Natural killer cell treated with Interleukin-12 subunit alpha and Interleukin-12 subunit beta and Interleukin-15 and Interleukin-18, amount 100 ng/mL, for 72 hours (primary cell): ENCODE results near the gene GPBP1L1. TPM values are rescaled to one million over a fixed set of nuclear protein-coding genes. Genes with fewer than 3 reads are reported as not detected.
A peak's percentile ranks its signal among the peaks of the same experiment; 100 is the strongest.
"Not testable (repeated sequence)": the region's sequence is repeated elsewhere in the genome, so short reads cannot be mapped to it uniquely, and the experiment has no call there.

Source experiments
- ATAC-seq, 2 donors: fragments of 150-1000 bp; cut with Tn5 transposase in 1 of 2; sonication (Bioruptor Pico), chemical (Tn5 transposase) in 1 of 2; 2 replicates each; pipeline ENCODE4 v1.10.0; 2021
- DNase-seq: peaks from one replicate; pipeline ENCODE4 v3.0.0; 2022; ENCODE audit warnings: low spot score
- H3K27ac Mint-ChIP-seq, 2 donors: 1 replicate in 1 of 2; 2 replicates in 1 of 2; pipeline ENCODE4 v1.8.0; 2022; ENCODE audit warnings: mixed read lengths in 2 of 2, mild to moderate bottlenecking in 1 of 2, moderate library complexity in 1 of 2
- H3K27me3 Mint-ChIP-seq, 2 donors: 1 replicate in 1 of 2; 2 replicates in 1 of 2; pipeline ENCODE4 v1.8.0; 2022; ENCODE audit warnings: mixed read lengths in 2 of 2
- H3K36me3 Mint-ChIP-seq: one replicate; pipeline ENCODE4 v1.8.0; 2022; ENCODE audit warnings: mixed read lengths
- H3K4me1 Mint-ChIP-seq, 2 donors: 1 replicate in 1 of 2; 2 replicates in 1 of 2; pipeline ENCODE4 v1.8.0; 2022; ENCODE audit warnings: low read depth in 2 of 2, mixed read lengths in 2 of 2, mild to moderate bottlenecking in 1 of 2
- H3K4me3 Mint-ChIP-seq: one replicate; pipeline ENCODE4 v1.8.0; 2022; ENCODE audit warnings: mixed read lengths
- H3K9me3 Mint-ChIP-seq: 2 replicates; pipeline ENCODE4 v1.8.0; 2022; ENCODE audit warnings: mixed read lengths
- total RNA-seq, 2 donors: library from RNA; stranded (reverse); gene quantifications; one replicate each; pipeline ENCODE4 v1.2.3, GENCODE V29; 2022

Gene GPBP1L1
- total RNA-seq, 2 donors from 2014 or later, result 100 to 140 TPM

GRCh38 chr1:45612941-45613579, 73.3 kb downstream of the GPBP1L1 start:
- DNase-seq, result no peak
- no peaks in the 10 kb centered on the region for H3K27me3 Mint-ChIP-seq
- no peak overlapping the region for H3K4me3 Mint-ChIP-seq
- H3K27ac Mint-ChIP-seq, result no peak overlapping the region
- H3K36me3 Mint-ChIP-seq, result peaks cover 32% of the 10 kb centered on the region
- H3K9me3 Mint-ChIP-seq, result no peaks in the 10 kb centered on the region
- H3K4me1 Mint-ChIP-seq, result peaks cover 1 to 5% of the 10 kb centered on the region in 2 donors
- no peak for ATAC-seq

GRCh38 chr1:45610589-45611226, 75.6 kb downstream of the GPBP1L1 start:
- Mint-ChIP-seq H3K36me3 (peaks cover 42% of the 10 kb centered on the region), H3K9me3 (no peaks in the 10 kb centered on the region), H3K27ac (no peak overlapping the region), H3K27me3 (no peaks in the 10 kb centered on the region), H3K4me3 (no peak overlapping the region), H3K4me1 (peaks cover 13 to 16% of the 10 kb centered on the region in 2 donors)
- ATAC-seq, result no peak
- DNase-seq, result no peak

GRCh38 chr1:45608175-45609156, 77.9 kb downstream of the GPBP1L1 start:
- H3K36me3 Mint-ChIP-seq, result peaks cover 36% of the 10 kb centered on the region
- DNase-seq, result no peak
- no peak overlapping the region for H3K4me3 Mint-ChIP-seq
- ATAC-seq, result no peak
- H3K27ac Mint-ChIP-seq, result peak overlapping the region; percentile 43 to 51
- H3K9me3 Mint-ChIP-seq, result no peaks in the 10 kb centered on the region
- H3K27me3 Mint-ChIP-seq, result no peaks in the 10 kb centered on the region
- H3K4me1 Mint-ChIP-seq, result peaks cover 16% of the 10 kb centered on the region in 2 donors

GRCh38 chr1:45607404-45608074, 78.8 kb downstream of the GPBP1L1 start:
- Mint-ChIP-seq H3K36me3 (peaks cover 31% of the 10 kb centered on the region), H3K27ac (peak overlapping the region; percentile 43 to 51), H3K4me3 (no peak overlapping the region), H3K9me3 (no peaks in the 10 kb centered on the region), H3K27me3 (no peaks in the 10 kb centered on the region), H3K4me1 (peaks cover 16 to 20% of the 10 kb centered on the region in 2 donors)
- DNase-seq, result no peak
- ATAC-seq, result peak in 1 of 2 donors; percentile 6

GRCh38 chr1:45604239-45604638, 82.1 kb downstream of the GPBP1L1 start:
- Mint-ChIP-seq H3K4me3 (no peak overlapping the region), H3K27me3 (no peaks in the 10 kb centered on the region), H3K27ac (no peak overlapping the region), H3K36me3 (peaks cover 32% of the 10 kb centered on the region), H3K9me3 (no peaks in the 10 kb centered on the region), H3K4me1 (peaks cover 28 to 35% of the 10 kb centered on the region in 2 donors)
- DNase-seq (no peak), ATAC-seq (no peak)

GRCh38 chr1:45596765-45597164, 89.6 kb downstream of the GPBP1L1 start:
- not testable (repeated sequence) for H3K9me3 Mint-ChIP-seq, H3K27ac Mint-ChIP-seq, H3K27me3 Mint-ChIP-seq, H3K4me3 Mint-ChIP-seq, DNase-seq, ATAC-seq
- Mint-ChIP-seq H3K4me1 (peaks cover 15 to 36% of the 10 kb centered on the region in 2 donors), H3K36me3 (peaks cover 16% of the 10 kb centered on the region)

GRCh38 chr1:45594412-45594811, 91.9 kb downstream of the GPBP1L1 start:
- H3K27me3 Mint-ChIP-seq, result no peaks in the 10 kb centered on the region
- ATAC-seq (no peak), DNase-seq (no peak)
- peaks cover 10% of the 10 kb centered on the region for H3K36me3 Mint-ChIP-seq
- no peak overlapping the region for H3K4me3 Mint-ChIP-seq
- H3K9me3 Mint-ChIP-seq, result no peaks in the 10 kb centered on the region
- H3K27ac Mint-ChIP-seq, result no peak overlapping the region
- peaks cover 15 to 18% of the 10 kb centered on the region in 2 donors for H3K4me1 Mint-ChIP-seq

GRCh38 chr1:45589861-45590260, 96.5 kb downstream of the GPBP1L1 start:
- DNase-seq (no peak), ATAC-seq (no peak)
- Mint-ChIP-seq H3K27ac (no peak overlapping the region), H3K4me1 (peaks cover 28 to 29% of the 10 kb centered on the region in 2 donors), H3K9me3 (no peaks in the 10 kb centered on the region), H3K4me3 (no peak overlapping the region), H3K27me3 (no peaks in the 10 kb centered on the region), H3K36me3 (no peaks in the 10 kb centered on the region)

GRCh38 chr1:45586769-45587168, 99.6 kb downstream of the GPBP1L1 start:
- Mint-ChIP-seq H3K4me1 (peaks cover 35 to 43% of the 10 kb centered on the region in 2 donors), H3K27ac (peak overlapping the region; percentile 91 to 96), H3K36me3 (no peaks in the 10 kb centered on the region), H3K4me3 (peak overlapping the region; percentile 100), H3K9me3 (no peaks in the 10 kb centered on the region), H3K27me3 (no peaks in the 10 kb centered on the region)
- no peak for DNase-seq
- no peak for ATAC-seq

GRCh38 chr1:45585496-45586075, 100.7 kb downstream of the GPBP1L1 start:
- no peaks in the 10 kb centered on the region for H3K27me3 Mint-ChIP-seq
- DNase-seq, result no peak
- no peaks in the 10 kb centered on the region for H3K9me3 Mint-ChIP-seq
- H3K27ac Mint-ChIP-seq, result peak overlapping the region; percentile 96
- H3K4me1 Mint-ChIP-seq, result peaks cover 35 to 37% of the 10 kb centered on the region in 2 donors
- no peak for ATAC-seq
- H3K36me3 Mint-ChIP-seq, result no peaks in the 10 kb centered on the region
- peak overlapping the region; percentile 100 for H3K4me3 Mint-ChIP-seq

GRCh38 chr1:45585110-45585426, 101.3 kb downstream of the GPBP1L1 start:
- peak overlapping the region; percentile 96 for H3K27ac Mint-ChIP-seq
- H3K4me1 Mint-ChIP-seq, result peaks cover 35 to 37% of the 10 kb centered on the region in 2 donors
- no peaks in the 10 kb centered on the region for H3K27me3 Mint-ChIP-seq
- no peak for ATAC-seq
- no peaks in the 10 kb centered on the region for H3K36me3 Mint-ChIP-seq
- no peaks in the 10 kb centered on the region for H3K9me3 Mint-ChIP-seq
- no peak for DNase-seq
- peak overlapping the region; percentile 100 for H3K4me3 Mint-ChIP-seq

- ATAC-seq (peak; percentile 70 to 77), DNase-seq (peak; percentile 86)
- Mint-ChIP-seq H3K27ac (peak overlapping the region; percentile 96), H3K36me3 (no peaks in the 10 kb centered on the region), H3K27me3 (no peaks in the 10 kb centered on the region), H3K4me1 (peaks cover 35 to 37% of the 10 kb centered on the region in 2 donors), H3K9me3 (no peaks in the 10 kb centered on the region), H3K4me3 (peak overlapping the region; percentile 100)
Observed at GRCh38 chr1:45584351-45585109, 101.8 kb downstream of the GPBP1L1 start.
